GM21367 (cell line): Measurements from ENCODE around the gene FCRL1.

Experiments
- ATAC-seq: cut with Tn5 transposase; IDR thresholded peaks from one replicate; pipeline ENCODE4 v1.9.1; 2021; ENCODE audit not compliant: unreplicated experiment

The FCRL1 gene

DNA sequence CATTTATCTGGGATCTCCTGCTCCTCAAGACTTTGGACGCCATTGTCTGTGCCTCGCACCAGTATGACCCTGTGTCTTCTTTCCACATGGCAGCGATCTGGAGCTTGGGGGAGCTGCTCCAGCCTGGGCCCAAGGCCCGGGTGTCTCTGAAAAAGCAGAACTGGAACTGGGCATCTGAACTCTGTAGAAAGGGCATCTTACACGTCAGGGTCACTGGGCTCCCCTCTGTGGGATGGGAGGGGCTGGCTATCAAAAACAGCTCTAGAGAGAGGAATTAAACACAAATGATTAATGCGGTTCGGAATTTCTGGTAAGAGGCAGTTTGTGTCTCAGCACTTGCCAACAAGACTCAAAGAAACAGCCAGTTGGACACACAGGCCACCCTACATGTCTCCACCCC is 16.1 kb downstream of the FCRL1 start:
- no peak for ATAC-seq

DNA sequence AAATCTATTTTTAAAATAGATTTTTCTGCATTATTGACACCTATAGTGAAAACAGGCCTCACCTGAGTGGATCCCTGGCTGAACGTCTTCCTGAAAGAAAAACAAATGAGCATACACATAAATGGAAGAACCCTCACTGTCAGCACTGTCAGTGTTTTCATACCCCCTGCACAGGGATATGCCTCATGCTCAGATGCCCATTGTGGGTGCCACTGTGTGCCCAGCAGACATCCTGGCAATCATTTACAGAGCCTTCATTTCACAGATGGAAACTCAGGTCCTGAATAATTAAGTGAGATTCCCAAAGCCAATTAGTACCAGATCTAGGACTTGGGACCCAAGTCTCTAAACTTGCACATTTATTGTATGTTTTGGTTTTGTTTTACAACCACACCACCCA is 19.9 kb downstream of the FCRL1 start:
- ATAC-seq, result no peak

DNA sequence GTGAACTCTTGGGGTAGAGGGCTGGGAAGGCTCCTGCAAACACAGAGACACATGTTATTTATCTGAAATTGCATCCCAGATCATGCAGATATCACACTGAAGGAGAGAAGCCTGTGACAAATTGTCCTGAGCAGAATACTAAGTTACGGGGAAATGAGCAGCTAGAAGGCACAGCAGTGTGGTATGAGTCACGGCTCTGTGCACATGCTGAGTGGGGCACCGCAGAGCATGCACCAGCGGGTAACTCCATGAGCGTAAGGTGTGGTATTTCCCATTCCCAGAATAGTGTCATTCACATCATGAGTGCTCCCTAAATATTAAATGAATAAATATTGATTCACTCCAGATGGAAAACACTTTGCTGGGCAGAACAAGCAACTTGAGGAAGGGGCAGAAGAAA is 21.7 kb downstream of the FCRL1 start:
- ATAC-seq, result no peak

DNA sequence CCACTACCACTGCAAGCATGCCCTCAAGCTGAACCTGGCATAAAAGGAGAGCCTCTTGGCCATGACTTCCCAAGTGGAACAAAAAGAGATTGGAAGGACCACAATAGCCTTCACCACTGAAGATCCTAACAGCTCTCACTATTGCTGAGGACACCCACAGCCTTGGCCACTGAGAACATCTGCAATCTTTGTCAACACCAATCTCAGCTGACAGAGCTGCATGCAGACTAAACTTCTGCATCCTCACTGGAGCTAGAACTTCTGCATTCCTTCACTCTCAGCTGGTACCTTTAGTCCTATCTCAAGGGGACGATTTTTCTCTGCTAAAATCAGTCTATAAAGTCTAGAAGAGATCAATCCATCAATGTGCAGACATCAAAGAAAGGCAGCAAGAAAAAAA is 34.7 kb downstream of the FCRL1 start:
- no peak for ATAC-seq

DNA sequence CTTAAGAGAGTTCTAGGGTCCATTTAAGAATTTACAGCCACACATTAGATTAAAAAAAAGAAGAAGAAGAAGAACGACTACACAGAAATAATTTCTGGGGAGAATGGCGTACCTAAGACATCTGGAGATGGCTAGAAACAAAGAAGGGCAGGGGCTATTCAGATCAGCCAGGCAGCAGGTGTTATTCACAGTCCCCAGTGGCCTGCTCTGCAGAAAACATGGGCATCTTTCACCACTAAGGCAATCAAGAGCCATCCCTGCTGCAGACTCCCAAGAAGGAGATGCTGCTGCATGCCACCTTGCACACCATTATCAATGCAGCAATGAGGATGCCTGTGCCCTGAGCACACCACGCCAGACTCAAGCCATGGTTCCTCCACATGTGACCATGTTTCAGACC is 35.1 kb downstream of the FCRL1 start:
- ATAC-seq, result no peak

DNA sequence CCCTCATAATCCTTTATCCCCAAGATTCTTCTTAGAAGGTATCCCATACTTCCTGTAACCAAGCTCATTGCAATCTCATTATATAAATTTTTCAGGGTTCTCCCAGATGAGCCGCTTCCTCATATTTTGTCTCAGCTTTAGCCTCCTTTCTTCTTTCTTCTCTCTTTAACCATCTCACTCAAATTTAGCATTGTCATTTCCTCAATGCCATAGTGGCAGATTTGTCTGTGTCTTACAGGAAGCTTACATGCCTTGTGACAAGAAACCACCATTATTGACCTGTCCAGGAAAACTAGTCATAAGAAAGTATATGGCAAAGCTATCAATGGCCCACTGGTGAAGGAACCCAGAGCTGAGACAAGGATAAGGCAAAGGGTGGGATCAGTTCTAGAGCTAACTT is 37.0 kb downstream of the FCRL1 start:
- no peak for ATAC-seq

DNA sequence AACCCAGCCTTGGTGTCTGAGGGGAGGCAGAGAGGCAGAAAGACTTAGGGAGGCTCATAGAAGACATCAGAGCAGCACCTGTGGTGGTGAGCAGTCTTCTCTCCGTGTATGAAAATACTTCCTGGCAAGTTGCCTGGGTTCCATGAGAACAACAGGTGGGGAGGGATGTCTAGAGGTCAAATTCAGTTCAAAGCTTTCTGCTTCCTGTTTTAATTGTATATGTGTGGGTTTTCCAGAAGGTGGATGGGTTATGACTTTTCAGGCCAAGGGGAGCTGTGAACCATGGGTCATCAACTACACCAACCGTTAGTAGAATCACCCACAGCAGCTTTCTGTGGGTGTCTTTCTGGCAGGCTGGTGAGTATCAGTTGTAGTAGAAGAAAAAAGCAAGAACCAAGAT is 38.9 kb downstream of the FCRL1 start:
- no peak for ATAC-seq

DNA sequence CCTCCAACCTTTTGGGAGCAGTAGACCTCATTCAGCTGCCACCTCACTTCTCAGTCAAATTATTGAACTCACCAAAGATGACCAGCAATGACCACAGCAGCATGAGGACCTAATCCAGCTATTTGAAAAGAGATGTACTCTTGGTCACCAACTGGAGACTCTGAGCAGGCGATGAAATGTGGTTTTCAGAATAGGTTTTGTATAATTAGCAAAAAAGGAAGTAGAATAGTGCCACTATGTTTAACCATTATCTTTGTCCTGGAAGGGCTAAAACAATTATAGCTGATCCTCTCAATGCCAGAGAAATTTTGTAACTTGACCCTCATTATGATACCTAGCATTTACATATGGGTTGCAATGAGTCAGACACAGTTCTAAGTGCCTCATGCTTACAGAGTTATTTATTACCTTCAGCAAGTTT is 42.9 kb downstream of the FCRL1 start, which contains the start of gene FCRL2:
Gene FCRL2 (minus strand): TSS at position 162 of the 421 bp plus-strand sequence. CDS start 59 bp downstream, at position 103.
- no peak for ATAC-seq

DNA sequence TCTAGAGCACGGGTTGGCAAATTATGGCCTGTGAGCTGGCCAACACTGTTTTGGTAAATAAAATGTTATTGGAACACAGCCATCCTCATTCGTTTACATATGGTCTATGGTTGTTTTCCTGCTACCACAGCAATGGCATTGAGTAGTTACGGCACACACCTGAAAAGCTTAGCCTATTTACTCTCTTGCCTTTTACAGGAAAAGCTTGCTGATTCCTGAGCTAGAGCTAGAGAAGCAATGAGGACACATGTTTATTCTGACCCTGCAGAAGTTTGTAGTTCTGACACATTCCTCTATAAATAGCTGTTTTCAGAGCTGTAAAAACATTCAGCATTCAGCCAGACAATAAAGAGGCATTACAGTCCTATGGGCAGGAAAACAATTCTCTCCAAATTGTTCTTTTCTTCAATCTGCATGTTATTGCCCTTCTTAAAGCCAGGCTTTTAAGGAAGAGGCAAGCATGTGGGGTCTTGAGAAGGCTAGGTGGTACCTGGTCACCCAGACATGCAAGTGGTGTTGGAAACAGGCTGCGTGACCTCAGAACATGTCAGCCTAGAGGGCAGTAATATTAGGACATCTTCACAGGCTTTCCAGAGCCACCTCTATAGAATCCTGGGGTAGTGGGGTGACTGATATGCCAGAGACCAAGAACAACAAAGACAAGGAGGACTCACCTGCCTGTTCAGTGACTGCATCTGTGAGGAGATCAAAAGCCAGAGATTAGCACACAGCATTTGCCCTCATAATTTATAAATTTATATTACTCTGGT is 44.6 kb downstream of the FCRL1 start:
- ATAC-seq, result no peak

DNA sequence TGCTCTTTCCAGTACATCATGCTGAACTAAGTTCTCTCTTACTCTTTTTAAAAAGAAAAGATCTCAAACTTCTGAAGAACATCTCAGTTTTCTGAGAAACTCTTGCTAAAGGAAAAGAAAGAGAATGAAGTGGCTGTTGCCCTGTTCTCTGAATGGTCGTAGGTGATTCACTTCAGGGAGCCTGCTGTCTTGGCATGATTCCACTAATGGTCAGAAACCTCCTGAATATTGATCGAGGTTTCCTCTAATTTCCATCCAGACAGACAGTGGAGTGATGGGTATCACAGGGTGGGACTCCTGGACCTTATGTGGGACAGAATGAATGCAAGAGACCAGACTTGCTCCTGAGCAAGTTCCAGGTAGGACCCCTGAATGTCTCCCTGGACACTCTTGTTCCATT is 45.5 kb downstream of the FCRL1 start:
- ATAC-seq, result no peak

DNA sequence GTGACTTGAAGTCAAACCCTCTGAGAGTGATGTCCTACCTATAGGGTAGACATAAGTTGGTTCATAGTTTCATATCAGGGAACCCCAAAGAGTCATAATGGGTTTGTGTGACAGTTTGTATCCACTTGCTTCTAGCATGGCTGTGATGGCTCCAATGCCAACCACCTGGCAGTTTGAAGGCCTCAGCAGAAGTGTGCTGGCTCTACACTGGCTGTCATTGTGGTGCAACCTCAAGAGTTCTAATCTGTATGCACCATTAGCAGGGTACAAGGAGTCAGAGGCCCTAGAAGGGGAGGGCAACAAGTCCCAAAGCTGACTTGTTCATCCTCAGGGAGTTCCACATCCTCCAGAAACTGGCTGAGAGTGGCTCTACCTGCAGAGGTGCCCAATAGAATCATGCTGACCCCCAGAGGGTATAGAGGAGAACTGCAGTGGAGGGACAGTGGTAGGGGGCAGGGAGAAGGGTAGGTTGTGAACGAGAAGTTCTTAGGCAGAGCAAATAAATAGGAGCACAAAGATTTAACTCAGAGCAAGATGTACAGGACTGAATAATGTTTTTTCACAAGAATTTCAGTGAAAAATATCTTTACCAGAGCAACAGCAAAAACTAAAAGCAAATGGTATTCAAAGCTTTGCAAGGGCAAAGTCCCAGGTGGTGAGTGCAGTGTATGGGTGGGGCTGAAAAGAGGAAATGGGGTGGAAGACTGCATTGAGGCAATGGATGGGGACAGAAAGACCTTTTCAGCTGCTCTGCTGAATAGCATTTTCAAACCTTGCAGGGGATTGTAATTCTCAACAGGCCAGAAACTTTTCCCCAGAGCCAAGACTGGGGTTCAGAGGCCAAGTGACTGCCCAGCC is 46.2 kb downstream of the FCRL1 start:
- peak; percentile 48 for ATAC-seq

DNA sequence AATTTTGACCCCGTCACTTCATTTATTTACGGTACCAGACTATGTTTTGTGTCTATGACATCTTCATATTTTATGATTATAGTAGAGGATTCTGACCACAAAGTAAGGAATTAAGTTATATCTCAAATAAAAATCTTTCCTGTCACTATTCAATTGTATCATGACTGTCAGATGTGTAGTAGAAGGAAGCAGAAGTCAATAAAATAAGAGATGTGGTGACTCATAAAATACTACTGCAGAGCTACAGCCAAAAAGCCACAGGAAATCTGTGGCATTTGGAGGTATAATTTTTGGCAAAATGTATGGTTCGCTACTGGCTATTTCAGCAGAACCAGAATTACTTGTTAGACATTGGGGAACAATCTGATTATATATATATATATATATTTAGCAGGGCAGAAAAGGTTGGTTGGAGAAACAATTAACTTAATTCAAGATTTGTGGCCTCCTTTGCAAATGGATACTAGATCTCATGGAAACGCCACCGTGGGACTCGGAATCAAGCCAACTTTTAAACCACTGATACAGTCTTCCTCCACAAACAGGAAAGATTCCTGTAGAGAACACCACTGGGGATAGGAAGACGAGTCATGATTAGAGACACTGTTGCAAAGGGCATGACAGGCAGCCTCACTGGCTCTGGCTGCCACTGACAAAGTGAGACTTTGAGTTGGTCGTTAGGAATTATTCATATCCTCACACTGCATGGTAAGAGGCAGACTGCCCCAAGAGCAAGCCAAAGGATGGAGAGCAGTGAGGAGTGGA is 48.1 kb downstream of the FCRL1 start:
- no peak for ATAC-seq

DNA sequence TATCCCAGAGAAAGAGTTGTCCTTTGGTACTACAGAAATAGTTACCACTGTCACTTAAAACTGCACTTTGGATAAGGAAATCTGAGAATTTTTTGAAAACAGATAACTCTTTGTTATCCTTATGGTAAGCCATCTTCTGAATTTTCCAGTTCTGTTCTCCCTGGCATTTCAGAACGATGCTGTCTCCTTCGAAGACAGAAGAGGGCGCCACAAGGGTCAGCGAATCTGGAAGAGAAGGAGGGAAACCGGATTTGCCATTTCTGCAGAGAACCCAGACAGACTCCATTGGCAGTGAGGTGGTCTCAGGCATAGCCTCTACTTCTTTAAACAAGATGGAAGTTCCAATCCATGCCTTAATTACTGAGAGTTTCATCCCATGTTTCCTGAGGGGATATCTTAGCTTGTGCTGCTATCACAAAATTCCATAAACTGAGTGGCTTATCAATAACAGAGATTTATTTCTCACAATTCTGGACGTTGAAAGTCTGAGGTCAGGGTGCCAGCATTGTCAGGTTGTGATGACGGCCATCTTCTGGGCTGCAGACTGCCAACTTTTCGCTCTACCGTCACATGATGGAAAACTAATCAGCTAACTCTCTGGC is 49.4 kb downstream of the FCRL1 start:
- no peak for ATAC-seq

DNA sequence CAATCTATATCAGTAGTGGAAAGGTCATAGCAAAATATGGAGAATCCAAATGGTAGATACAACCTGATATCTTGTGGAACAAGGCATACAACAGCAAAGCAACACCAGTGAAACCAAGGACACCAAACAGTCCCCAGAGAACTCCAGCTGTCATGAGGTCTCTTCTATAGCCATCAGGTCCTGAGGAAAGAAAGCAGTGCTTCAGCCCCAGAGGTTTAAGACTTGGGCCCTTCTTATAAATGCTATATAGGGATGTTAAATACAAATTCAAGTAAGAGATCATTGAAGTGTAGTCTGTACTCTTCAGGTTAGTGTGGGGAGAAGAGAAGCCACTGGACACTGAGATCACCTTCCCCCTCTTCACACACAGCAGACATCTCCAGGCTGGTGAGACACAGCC is 53.1 kb downstream of the FCRL1 start:
- no peak for ATAC-seq

DNA sequence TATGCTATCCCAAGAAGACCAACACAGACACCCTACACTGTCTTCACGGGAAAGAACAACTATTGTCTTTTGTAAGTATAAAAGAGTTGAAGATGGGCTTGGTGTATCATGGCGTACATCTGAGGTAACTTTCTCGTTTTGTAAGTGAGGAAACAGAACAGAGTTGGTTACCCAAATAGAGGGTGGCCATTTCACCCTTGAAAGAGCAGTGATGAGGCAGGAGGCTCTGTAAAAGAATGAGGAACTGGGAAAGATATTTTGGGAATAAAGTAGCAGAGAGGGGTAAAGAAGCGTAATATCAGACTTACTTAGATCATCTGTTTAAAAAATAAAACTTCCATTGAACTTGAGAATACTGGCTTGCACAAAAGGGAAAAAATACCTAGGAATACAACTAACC is 61.9 kb downstream of the FCRL1 start:
- ATAC-seq, result no peak

DNA sequence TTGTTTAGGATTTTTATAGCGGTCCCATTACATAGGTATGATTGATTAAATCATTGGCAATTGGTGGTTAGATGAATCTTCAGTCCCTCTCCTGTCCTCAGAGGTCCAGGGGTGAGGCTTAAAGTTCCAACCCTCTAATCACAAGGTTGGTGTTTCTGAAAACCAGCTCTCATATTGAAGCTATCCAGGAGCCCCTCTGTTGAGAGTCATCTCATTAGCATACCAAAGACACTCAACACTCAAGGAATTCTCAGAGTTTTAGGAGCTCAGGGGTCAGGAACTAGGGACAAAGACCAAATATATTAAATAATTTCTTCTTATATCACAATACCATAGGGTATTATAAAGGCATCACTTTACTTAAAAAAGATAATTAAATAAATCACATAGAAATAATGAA is 66.3 kb downstream of the FCRL1 start:
- ATAC-seq, result no peak

DNA sequence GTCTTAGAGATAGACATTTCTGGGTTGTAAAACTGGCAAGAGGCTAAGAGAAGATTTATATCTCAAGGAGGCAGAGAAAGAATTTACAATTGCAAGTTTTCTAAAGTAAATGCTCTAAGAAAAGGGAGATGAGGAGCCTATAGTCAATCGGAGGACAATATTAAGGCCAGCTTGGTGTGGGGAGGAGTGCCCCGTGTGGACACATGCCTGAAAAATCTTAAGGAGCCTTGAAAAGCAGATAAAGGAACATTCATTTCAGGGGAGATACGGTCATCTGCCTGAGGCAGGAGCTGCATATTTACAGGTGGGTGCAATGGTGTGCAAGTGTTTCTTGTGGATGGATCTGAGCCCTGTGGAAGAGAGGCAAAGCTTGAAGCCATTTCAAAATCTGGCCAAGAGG is 68.6 kb downstream of the FCRL1 start:
- ATAC-seq, result no peak

DNA sequence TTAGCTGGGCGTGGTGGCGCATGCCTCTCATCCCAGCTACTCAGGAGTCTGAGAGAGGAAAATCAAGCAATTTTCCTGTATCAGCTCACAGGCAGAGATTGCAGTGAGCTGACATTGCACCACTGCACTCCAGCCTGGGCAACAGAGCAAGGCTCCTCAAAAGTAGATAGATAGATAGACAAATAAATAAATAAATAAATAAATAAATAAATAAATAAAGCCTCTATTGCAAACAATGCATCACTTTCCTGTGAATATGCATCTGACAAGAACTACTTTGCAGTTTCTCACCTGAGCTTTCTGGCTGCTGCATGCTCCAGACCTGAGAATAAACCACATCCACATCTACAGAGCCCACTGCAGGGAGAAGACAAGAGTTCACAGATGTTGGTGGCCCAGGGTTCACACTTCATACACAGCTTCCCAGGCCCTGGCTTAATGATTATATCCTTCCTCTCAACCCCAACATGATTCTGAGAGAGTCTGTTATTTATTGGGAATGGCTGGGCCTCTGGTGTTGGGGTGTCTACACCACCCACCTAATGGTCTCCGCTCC is 71.6 kb downstream of the FCRL1 start:
- ATAC-seq, result no peak
